GM12874 (cell line): ENCODE results near the gene RHPN2.

Experiments
- TF ChIP-seq, protein P1 (sequence below): IDR thresholded peaks from 2 replicates; pipeline ENCODE4 v1.5.1; 2011; ENCODE audit warnings: low read depth, mild to moderate bottlenecking, control low read depth, low read length, moderate library complexity; ENCODE audit not compliant: insufficient read depth

Gene RHPN2

GRCh38 chr19:33032218-33032781 is 32.4 kb downstream of the RHPN2 start:
- TF ChIP-seq, protein P1, sequence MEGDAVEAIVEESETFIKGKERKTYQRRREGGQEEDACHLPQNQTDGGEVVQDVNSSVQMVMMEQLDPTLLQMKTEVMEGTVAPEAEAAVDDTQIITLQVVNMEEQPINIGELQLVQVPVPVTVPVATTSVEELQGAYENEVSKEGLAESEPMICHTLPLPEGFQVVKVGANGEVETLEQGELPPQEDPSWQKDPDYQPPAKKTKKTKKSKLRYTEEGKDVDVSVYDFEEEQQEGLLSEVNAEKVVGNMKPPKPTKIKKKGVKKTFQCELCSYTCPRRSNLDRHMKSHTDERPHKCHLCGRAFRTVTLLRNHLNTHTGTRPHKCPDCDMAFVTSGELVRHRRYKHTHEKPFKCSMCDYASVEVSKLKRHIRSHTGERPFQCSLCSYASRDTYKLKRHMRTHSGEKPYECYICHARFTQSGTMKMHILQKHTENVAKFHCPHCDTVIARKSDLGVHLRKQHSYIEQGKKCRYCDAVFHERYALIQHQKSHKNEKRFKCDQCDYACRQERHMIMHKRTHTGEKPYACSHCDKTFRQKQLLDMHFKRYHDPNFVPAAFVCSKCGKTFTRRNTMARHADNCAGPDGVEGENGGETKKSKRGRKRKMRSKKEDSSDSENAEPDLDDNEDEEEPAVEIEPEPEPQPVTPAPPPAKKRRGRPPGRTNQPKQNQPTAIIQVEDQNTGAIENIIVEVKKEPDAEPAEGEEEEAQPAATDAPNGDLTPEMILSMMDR = no peak

GRCh38 chr19:33029746-33030303 is 34.9 kb downstream of the RHPN2 start:
- TF ChIP-seq, protein P1 = no peak

GRCh38 chr19:33024398-33024797 is 40.3 kb downstream of the RHPN2 start:
- TF ChIP-seq, protein P1 = no peak

DNA sequence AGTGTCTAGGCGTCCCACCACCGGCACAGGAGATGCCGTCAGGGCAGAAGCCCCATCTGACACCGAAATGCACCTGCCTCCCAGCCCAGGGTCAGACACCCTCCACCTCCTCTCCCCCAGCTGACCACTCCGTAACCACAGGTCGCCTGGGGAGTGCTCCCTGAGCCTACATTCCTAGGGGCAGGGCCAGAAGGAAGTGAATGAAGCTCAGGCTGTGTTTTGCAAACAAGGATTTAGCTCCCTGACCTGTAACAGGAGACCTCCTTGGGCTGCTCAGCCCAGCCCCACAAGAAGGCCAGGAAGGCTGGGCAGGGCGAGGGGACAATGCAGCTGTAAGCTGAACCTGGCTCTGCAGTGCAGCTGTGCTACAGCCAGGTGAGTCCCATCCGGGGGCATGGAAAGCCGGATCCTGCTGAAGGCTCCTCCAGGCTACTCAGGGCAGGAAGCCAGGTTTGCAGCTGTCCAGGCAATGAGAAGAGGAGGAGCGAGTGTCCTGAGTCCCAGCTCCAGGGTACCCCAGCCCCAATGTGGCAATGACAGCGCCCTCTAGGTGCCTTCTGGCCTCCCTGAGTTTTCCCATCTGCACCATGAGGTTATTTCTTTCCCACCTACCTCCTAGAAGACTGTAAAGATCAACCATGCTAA is 42.1 kb downstream of the RHPN2 start:
- TF ChIP-seq, protein P1 = peak; percentile 19

GRCh38 chr19:33008738-33009137 is 56.0 kb downstream of the RHPN2 start:
- TF ChIP-seq, protein P1 = no peak

GRCh38 chr19:33005440-33005839 is 59.2 kb downstream of the RHPN2 start:
- TF ChIP-seq, protein P1 = no peak

- TF ChIP-seq, protein P1 = no peak
Observed at GRCh38 chr19:33000910-33001309, 63.8 kb downstream of the RHPN2 start.
